Measurements from ENCODE around the gene ADAM12.
"Not testable (repeated sequence)": the region's sequence is repeated elsewhere in the genome, so short reads cannot be mapped to it uniquely, and the experiment has no call there.

The ADAM12 gene

GRCh38 chr10:126402721-126403695 is 14.7 kb upstream of the ADAM12 start:
- DNase-seq: no peak

- no peak for DNase-seq
Observed at GRCh38 chr10:126400641-126401040, 12.4 kb upstream of the ADAM12 start.

GRCh38 chr10:126398924-126399323 is 10.6 kb upstream of the ADAM12 start:
- no peak for DNase-seq

GRCh38 chr10:126398383-126398743 is 10.1 kb upstream of the ADAM12 start:
- DNase-seq: no peak

- DNase-seq: no peak
Observed at GRCh38 chr10:126397640-126398382, 9.5 kb upstream of the ADAM12 start.

GRCh38 chr10:126397156-126397555 is 8.9 kb upstream of the ADAM12 start:
- no peak for DNase-seq

- no peak for DNase-seq
Observed at GRCh38 chr10:126394948-126395347, 6.7 kb upstream of the ADAM12 start.

- DNase-seq: no peak
Observed at GRCh38 chr10:126393076-126393475, 4.8 kb upstream of the ADAM12 start.

GRCh38 chr10:126392469-126392868 is 4.2 kb upstream of the ADAM12 start:
- no peak for DNase-seq

- no peak for DNase-seq
Observed at GRCh38 chr10:126392068-126392467, 3.8 kb upstream of the ADAM12 start.

GRCh38 chr10:126391192-126391885 is 3.1 kb upstream of the ADAM12 start:
- DNase-seq: no peak

- no peak for DNase-seq
Observed at GRCh38 chr10:126390324-126390723, 2.0 kb upstream of the ADAM12 start.

GRCh38 chr10:126387041-126387921 is 996 bp downstream of the ADAM12 start:
- DNase-seq: no peak

- no peak for DNase-seq
Observed at GRCh38 chr10:126384269-126384873, 3.9 kb downstream of the ADAM12 start.

- no peak for DNase-seq
Observed at GRCh38 chr10:126380352-126381076, 7.8 kb downstream of the ADAM12 start.

- DNase-seq: not testable (repeated sequence)
Observed at GRCh38 chr10:126379166-126379565, 9.1 kb downstream of the ADAM12 start.

- no peak for DNase-seq
Observed at GRCh38 chr10:126376956-126377355, 11.3 kb downstream of the ADAM12 start.

GRCh38 chr10:126375926-126376554 is 12.2 kb downstream of the ADAM12 start:
- no peak for DNase-seq

- no peak for DNase-seq
Observed at GRCh38 chr10:126375299-126375698, 13.0 kb downstream of the ADAM12 start.

- DNase-seq: no peak
Observed at GRCh38 chr10:126374435-126374834, 13.8 kb downstream of the ADAM12 start.

GRCh38 chr10:126373972-126374371 is 14.3 kb downstream of the ADAM12 start:
- DNase-seq: peak; percentile 30
